Measurements from ENCODE around the gene FN1.

- TF ChIP-seq ZBTB10 (tag by site-specific recombination; IDR thresholded peaks at IDR 0.05) (no peak), CTCF (tag by site-specific recombination; IDR thresholded peaks at IDR 0.05) (no peak)
Observed at GRCh38 chr2:215374642-215375466, 61.0 kb downstream of the FN1 start.
